A549 treated with GW870086 at 1 μM for 4 hours (cell line): ENCODE results near the gene PTAFR. TPM values are rescaled to one million over a fixed set of nuclear protein-coding genes. Genes with fewer than 3 reads are reported as not detected.

ENCODE experiments used
- total RNA-seq: library from RNA; stranded (reverse); fragments of 200-300 nt; extraction: Qiagen RNA extraction; gene quantifications from 5 replicates; pipeline ENCODE4 v1.2.3, GENCODE V29; 2022; ENCODE audit warnings: low read depth

The PTAFR gene
- total RNA-seq: 0.09 to 0.27 TPM (median 0.23 TPM) in 5 replicates

GRCh38 chr1:28176492-28177470, at the start of gene PTAFR:
Gene PTAFR, minus strand, starts transcription at chr1:28176690. Its CDS starts 25,669 bp downstream, at chr1:28151021.

Other genes with a start within 250 kb of the PTAFR start
- gene SMPDL3B, start 241.7 kb downstream of the PTAFR start, total RNA-seq: 1.3 to 2.3 TPM (median 1.5 TPM) in 5 replicates
- gene XKR8, start 216.7 kb downstream of the PTAFR start, total RNA-seq: 4.4 to 6.1 TPM (median 5.5 TPM) in 5 replicates
- 6.0 to 6.7 TPM (median 6.6 TPM) in 5 replicates for gene EYA3, start 88.1 kb downstream of the PTAFR start, total RNA-seq
- gene DNAJC8, start 56.3 kb upstream of the PTAFR start, total RNA-seq: 68.2 to 73.3 TPM (median 70.7 TPM) in 5 replicates
- gene ATP5IF1, start 59.4 kb upstream of the PTAFR start, total RNA-seq: 152 to 176 TPM (median 169 TPM) in 5 replicates
- gene SESN2, start 82.8 kb upstream of the PTAFR start, total RNA-seq: 6.1 to 9.7 TPM (median 8.1 TPM) in 5 replicates
- 14.2 to 17.8 TPM (median 16.7 TPM) in 5 replicates for gene MED18, start 152.3 kb upstream of the PTAFR start, total RNA-seq
- 22.7 to 26.0 TPM (median 23.4 TPM) in 5 replicates for gene PHACTR4, start 193.1 kb upstream of the PTAFR start, total RNA-seq